HEK293 (cell line): ENCODE results near the gene PTPRN2.

Experiments
- OSR2 ChIP-seq: fragments of 450-650 bp; formaldehyde crosslinking; IDR thresholded peaks from 2 replicates; pipeline ENCODE4 v1.5.1; 2016; ENCODE audit warnings: missing biosample characterization, missing genetic modification characterization
- SETDB1 ChIP-seq: IDR thresholded peaks from one replicate; pipeline ENCODE4 v1.6.1; 2017; ENCODE audit warnings: mild to moderate bottlenecking, low read length, moderate library complexity, mixed read lengths; ENCODE audit not compliant: insufficient read length
- ZNF24 ChIP-seq: fragments of 450-650 bp; formaldehyde crosslinking; IDR thresholded peaks from 2 replicates; pipeline ENCODE4 v1.5.1; 2016; ENCODE audit warnings: missing biosample characterization, missing genetic modification characterization
- ZNF274 ChIP-seq, 2 experiments: fragments of 200-500 bp in 1 of 2; fragments of 450-650 bp in 1 of 2; sonication (Bioruptor generic) in 1 of 2; formaldehyde crosslinking in 1 of 2; IDR thresholded peaks; 2 replicates each; pipeline versions ENCODE4 v1.5.1 to v1.6.1; 2014 to 2016; ENCODE audit warnings: borderline replicate concordance in 1 of 2, inconsistent platforms in 1 of 2, low read length in 1 of 2, missing biosample characterization in 1 of 2, missing genetic modification characterization in 1 of 2
- TF ChIP-seq, protein P1 (sequence below): fragments of 450-650 bp; formaldehyde crosslinking; IDR thresholded peaks from 2 replicates; pipeline ENCODE4 v1.5.1; 2016; ENCODE audit warnings: missing biosample characterization, missing genetic modification characterization
- TF ChIP-seq, protein P2 (sequence below): fragments of 450-650 bp; formaldehyde crosslinking; IDR thresholded peaks from 2 replicates; pipeline ENCODE4 v1.5.1; 2016; ENCODE audit warnings: missing biosample characterization, missing genetic modification characterization
- TF ChIP-seq, protein P3 (sequence below): fragments of 450-650 bp; formaldehyde crosslinking; IDR thresholded peaks from 2 replicates; pipeline ENCODE4 v1.5.1; 2017; ENCODE audit warnings: missing biosample characterization, mild to moderate bottlenecking, missing genetic modification characterization, moderate library complexity

GRCh38 chr7:157623556-157623955 lies 964.1 kb downstream of the PTPRN2 start:
- TF ChIP-seq, protein P1, sequence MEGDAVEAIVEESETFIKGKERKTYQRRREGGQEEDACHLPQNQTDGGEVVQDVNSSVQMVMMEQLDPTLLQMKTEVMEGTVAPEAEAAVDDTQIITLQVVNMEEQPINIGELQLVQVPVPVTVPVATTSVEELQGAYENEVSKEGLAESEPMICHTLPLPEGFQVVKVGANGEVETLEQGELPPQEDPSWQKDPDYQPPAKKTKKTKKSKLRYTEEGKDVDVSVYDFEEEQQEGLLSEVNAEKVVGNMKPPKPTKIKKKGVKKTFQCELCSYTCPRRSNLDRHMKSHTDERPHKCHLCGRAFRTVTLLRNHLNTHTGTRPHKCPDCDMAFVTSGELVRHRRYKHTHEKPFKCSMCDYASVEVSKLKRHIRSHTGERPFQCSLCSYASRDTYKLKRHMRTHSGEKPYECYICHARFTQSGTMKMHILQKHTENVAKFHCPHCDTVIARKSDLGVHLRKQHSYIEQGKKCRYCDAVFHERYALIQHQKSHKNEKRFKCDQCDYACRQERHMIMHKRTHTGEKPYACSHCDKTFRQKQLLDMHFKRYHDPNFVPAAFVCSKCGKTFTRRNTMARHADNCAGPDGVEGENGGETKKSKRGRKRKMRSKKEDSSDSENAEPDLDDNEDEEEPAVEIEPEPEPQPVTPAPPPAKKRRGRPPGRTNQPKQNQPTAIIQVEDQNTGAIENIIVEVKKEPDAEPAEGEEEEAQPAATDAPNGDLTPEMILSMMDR (tag by site-specific recombination) = no peak
- TF ChIP-seq, protein P2, sequence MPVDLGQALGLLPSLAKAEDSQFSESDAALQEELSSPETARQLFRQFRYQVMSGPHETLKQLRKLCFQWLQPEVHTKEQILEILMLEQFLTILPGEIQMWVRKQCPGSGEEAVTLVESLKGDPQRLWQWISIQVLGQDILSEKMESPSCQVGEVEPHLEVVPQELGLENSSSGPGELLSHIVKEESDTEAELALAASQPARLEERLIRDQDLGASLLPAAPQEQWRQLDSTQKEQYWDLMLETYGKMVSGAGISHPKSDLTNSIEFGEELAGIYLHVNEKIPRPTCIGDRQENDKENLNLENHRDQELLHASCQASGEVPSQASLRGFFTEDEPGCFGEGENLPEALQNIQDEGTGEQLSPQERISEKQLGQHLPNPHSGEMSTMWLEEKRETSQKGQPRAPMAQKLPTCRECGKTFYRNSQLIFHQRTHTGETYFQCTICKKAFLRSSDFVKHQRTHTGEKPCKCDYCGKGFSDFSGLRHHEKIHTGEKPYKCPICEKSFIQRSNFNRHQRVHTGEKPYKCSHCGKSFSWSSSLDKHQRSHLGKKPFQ (tag by site-specific recombination) = no peak
- no peak for TF ChIP-seq ZNF24 (tag by site-specific recombination)
- no peak for TF ChIP-seq SETDB1
- no peak for TF ChIP-seq OSR2 (tag by site-specific recombination)
- TF ChIP-seq, protein P3, sequence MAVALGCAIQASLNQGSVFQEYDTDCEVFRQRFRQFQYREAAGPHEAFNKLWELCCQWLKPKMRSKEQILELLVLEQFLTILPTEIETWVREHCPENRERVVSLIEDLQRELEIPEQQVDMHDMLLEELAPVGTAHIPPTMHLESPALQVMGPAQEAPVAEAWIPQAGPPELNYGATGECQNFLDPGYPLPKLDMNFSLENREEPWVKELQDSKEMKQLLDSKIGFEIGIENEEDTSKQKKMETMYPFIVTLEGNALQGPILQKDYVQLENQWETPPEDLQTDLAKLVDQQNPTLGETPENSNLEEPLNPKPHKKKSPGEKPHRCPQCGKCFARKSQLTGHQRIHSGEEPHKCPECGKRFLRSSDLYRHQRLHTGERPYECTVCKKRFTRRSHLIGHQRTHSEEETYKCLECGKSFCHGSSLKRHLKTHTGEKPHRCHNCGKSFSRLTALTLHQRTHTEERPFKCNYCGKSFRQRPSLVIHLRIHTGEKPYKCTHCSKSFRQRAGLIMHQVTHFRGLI = no peak
- TF ChIP-seq ZNF274 (IDR thresholded peaks at IDR 0.05; ENCODE audit: low read length) = no peak
- no peak for TF ChIP-seq ZNF274 (tag by site-specific recombination; IDR thresholded peaks at IDR 0.05; ENCODE audit: borderline replicate concordance)
